ENCODE measurements around the gene LETM1.
"Not testable (repeated sequence)": the region's sequence is repeated elsewhere in the genome, so short reads cannot be mapped to it uniquely, and the experiment has no call there.

The LETM1 gene

DNA sequence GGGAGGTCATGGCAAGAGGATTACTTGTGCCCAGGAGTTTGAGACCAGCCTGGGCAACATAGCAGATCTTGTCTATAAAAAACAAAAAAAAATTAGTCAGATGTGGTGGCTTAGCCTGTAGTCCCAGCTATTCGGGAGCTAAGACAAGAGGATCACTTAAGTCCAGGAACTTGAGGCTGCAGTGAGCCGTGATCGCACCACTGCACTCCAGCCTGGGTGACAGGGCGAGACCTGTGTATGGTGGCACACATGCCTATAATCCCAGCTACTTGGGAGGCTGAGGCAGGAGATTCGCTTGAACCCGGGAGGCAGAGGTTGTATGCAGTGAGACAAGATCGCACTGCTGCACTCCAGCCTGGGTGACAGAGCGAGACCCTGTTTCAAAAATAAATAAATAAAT is 20.1 kb downstream of the LETM1 start:
- H3K9me3 Mint-ChIP-seq; H3K27ac Mint-ChIP-seq; ATAC-seq (replicated peaks); H3K4me3 Mint-ChIP-seq; H3K27me3 Mint-ChIP-seq; DNase-seq: not testable (repeated sequence)
- H3K4me1 Mint-ChIP-seq: peaks cover 26 to 35% of the 10 kb centered on the region in 2 donors
- peaks cover 46 to 51% of the 10 kb centered on the region in 2 donors for H3K36me3 Mint-ChIP-seq

DNA sequence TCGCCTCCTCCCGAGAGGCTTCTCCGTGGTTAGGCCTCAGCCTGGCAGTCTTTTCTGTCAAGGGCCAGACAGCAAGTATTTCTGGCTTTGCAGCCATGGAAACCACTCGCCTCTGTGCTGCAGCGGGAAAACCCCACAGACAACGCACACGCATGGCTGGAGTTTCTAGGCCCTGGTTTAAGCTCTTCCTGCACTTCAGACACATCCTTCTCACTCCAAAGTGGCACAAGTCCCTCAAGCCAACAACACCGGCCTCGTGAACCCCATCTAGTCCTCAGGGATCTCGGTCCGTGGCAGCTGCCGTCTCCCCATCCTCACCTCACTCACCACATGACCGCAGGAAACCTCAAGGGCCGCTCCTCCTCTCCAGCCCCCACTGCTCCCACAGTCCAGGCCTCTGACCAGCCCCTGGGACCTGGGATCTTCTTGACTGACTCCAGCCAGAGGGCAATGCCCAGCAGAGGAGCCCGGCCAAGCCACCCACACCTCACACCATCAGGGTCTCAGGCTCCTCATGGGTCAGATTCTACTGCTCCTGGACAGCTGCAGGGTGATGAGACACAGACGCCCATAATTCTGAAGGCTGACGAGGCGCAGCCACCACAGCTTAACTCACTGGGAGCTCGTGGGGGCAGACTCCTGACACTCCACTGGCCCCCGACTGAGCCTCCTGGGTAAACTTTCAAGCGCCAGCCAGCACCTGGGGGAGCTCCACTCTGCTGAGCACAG is 21.7 kb downstream of the LETM1 start:
- Mint-ChIP-seq H3K4me3 (peak overlapping the region; percentile 59 to 62), H3K9me3 (peaks cover 0 to 2% of the 10 kb centered on the region in 2 donors), H3K27me3 (no peaks in the 10 kb centered on the region), H3K4me1 (peaks cover 29 to 50% of the 10 kb centered on the region in 2 donors), H3K27ac (peak overlapping the region; percentile 91), H3K36me3 (peaks cover 56 to 65% of the 10 kb centered on the region in 2 donors)
- peak; percentile 92 to 96 for ATAC-seq (replicated peaks)
- DNase-seq: peak; percentile 59

DNA sequence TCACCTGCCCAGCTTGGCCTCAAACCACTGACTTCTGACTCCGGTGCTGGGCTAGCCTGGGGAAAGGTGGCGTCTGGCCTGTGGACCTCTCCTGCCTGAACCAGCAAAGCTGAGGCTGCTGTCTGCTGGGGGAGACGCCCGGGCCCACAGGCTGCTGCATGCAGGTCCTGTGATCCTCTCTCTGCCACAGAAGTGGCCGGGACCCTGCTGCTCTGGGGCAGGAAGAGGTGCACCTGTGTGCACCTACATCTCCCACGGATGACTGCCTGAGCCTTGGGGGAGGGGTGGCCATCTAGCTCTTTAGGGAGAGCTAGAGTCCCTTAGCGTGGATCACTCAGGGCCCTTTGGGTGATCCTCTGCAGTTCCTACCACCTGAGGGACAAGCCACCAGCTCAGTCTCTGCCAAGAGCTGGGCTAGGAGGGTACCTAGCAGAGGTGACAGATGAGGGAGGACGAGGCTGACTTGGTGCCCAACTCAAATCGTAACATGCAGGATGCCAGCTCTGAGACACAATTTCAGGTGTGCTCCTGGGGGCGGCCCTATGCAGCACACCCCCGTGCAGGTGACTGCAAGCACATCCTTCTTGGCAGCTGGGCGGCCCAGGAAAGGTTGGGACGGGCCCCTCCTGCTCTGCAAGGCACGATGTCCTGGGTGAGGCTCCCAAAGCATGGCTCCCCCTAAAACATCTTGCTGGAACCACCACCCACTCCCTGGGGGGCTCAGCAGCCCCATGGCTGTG is 22.5 kb downstream of the LETM1 start:
- Mint-ChIP-seq H3K27ac (peak overlapping the region; percentile 91), H3K27me3 (no peaks in the 10 kb centered on the region), H3K36me3 (peaks cover 51 to 59% of the 10 kb centered on the region in 2 donors), H3K4me1 (peaks cover 29 to 50% of the 10 kb centered on the region in 2 donors), H3K4me3 (peak overlapping the region; percentile 59 to 62), H3K9me3 (peaks cover 0 to 2% of the 10 kb centered on the region in 2 donors)
- DNase-seq: no peak
- ATAC-seq (replicated peaks): peak; percentile 1 to 2

DNA sequence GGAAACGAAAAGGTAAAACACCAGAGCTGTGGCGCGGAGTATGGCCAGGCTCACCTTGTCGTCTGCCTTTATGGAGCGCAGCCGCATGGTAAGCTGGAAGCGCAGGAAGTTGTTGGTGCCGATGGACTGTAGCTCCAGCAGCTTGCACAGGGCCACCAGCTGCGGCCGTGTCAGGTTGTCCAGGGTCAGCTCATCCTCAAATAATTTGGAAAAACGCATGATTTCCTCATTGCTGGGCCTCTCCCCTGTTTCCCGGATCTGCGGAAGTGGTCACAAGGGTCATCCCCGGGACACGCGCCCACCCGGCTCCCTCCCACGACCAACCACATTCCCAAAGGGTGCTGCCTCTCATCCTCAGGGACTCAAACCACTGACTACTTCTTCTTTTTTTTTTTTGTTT is 23.3 kb downstream of the LETM1 start:
- no peak for DNase-seq
- Mint-ChIP-seq H3K27me3 (no peaks in the 10 kb centered on the region), H3K4me3 (no peak overlapping the region), H3K27ac (peak overlapping the region; percentile 75), H3K4me1 (peaks cover 29 to 50% of the 10 kb centered on the region in 2 donors), H3K9me3 (peaks cover 0 to 2% of the 10 kb centered on the region in 2 donors), H3K36me3 (peaks cover 47 to 56% of the 10 kb centered on the region in 2 donors)
- no peak for ATAC-seq (replicated peaks)

DNA sequence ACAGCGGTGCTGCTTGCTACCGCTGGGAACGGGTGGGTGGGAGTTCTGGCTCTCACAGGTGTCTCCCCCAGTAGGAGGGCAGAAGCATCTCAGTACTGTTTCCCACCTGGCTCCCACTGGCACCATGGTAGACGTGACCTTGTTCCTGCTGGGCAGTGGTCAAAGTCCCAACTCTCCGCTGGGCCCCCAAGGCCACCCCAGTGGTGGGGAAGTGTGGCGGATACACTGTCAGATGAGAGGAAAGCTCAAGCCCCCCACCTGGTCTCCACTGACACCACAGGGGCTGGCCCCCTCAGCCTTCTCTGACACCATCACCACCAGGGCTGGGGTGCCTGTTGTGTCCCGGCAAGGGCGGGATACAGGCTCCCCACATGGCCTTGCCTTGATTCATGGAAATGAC is 24.6 kb downstream of the LETM1 start:
- H3K4me3 Mint-ChIP-seq: no peak overlapping the region
- DNase-seq: no peak
- H3K27ac Mint-ChIP-seq: no peak overlapping the region
- peaks cover 51 to 57% of the 10 kb centered on the region in 2 donors for H3K36me3 Mint-ChIP-seq
- no peaks in the 10 kb centered on the region for H3K27me3 Mint-ChIP-seq
- ATAC-seq (replicated peaks): no peak
- peaks cover 0 to 2% of the 10 kb centered on the region in 2 donors for H3K9me3 Mint-ChIP-seq
- H3K4me1 Mint-ChIP-seq: peaks cover 29 to 50% of the 10 kb centered on the region in 2 donors

DNA sequence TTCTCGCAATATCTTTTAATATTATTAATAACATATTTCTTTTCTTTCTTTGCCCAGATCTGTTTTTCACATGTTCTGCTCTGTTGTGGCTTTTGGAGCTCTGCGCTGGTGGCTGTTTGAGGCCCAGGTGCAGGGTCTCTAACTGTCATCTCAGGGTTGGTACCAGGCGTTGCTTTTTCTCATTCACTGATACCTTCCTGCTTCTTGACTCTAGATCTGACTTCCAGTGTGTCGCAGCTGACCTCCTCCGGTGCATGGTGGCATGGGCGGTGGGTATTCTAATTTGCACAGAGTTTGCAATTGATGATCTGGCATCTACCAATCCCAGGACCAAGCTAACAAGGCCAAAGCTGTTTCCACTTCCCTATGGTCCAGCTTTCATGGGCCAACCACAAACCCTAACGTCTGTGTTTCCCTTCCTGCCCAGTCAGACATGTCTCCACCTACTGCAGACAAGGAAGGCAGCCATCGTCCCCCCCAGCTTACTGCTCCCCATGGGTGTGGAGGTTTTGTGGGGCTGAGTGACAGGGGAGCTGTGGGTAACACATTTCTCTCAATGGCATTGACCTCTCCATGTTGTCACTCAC is 25.2 kb downstream of the LETM1 start:
- DNase-seq (no peak), ATAC-seq (replicated peaks) (peak; percentile 33 to 58)
- no peak overlapping the region for H3K4me3 Mint-ChIP-seq
- peaks cover 0 to 2% of the 10 kb centered on the region in 2 donors for H3K9me3 Mint-ChIP-seq
- peaks cover 56 to 61% of the 10 kb centered on the region in 2 donors for H3K36me3 Mint-ChIP-seq
- H3K4me1 Mint-ChIP-seq: peaks cover 29 to 50% of the 10 kb centered on the region in 2 donors
- H3K27ac Mint-ChIP-seq: peak overlapping the region; percentile 68
- no peaks in the 10 kb centered on the region for H3K27me3 Mint-ChIP-seq

DNA sequence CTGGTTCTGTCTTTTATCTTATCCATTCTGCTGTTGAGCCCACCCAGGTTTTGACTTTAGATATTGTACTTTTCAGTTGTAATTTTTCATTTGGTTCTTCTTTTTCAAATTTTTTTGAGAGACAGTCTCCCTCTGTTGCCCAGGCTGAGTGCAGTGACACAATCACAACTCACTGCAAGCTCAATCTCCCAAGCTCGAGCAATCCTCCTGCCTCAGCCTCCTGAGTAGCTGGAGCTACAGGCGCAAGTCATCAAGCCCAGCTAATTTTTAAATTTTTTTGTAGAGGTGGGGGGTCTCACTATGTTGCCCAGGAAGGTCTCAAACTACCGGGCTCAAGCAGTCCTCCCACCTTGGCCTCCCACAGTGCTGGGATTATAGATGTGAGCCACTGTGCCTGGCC is 25.7 kb downstream of the LETM1 start:
- DNase-seq (no peak), ATAC-seq (replicated peaks) (no peak)
- Mint-ChIP-seq H3K9me3 (peaks cover 0 to 2% of the 10 kb centered on the region in 2 donors), H3K4me1 (peaks cover 29 to 49% of the 10 kb centered on the region in 2 donors), H3K36me3 (peaks cover 60 to 65% of the 10 kb centered on the region in 2 donors), H3K27me3 (no peaks in the 10 kb centered on the region), H3K27ac (no peak overlapping the region), H3K4me3 (no peak overlapping the region)

DNA sequence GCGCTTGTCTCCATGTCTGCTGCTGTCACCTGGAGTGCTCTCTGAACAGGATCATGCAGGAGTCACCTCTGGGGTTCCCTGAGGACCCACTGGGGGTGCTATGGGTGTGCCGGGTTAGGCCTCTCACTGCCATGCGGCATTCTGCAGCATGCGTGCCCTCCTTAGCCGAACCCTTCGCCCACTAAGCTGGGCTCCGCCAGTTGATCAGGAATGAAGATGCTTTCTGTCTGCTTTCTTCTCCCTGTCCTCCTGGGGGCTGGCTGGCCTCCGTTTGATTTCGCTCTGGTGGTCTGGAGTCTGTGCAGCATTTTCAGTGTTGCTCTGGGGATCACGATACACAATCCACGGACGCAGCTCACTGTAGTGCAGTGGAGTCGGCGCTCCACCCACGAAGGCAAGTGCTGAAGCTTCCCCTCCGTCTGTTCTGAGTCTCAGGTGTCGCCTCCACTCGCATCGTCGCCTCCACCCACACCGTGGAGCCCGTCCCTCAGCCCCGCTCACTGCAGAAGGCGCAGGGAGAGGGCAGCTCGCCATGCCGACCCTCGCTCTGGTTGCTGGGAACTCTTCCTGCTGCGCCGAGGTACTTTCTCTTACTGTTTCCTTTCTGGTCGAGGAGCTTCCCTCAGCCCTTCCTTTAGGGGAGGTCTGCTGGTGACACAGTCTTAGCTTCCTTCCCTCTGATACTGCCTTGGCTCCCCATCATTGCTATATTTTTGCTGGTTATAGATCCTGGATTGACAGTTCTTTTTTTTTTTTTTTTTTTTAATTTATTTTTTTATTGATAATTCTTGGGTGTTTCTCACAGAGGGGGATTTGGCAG is 29.2 kb downstream of the LETM1 start:
- H3K4me3 Mint-ChIP-seq: no peak overlapping the region
- H3K9me3 Mint-ChIP-seq: peaks cover 0 to 2% of the 10 kb centered on the region in 2 donors
- H3K36me3 Mint-ChIP-seq: peaks cover 68 to 74% of the 10 kb centered on the region in 2 donors
- H3K27ac Mint-ChIP-seq: no peak overlapping the region
- DNase-seq (no peak), ATAC-seq (replicated peaks) (no peak)
- no peaks in the 10 kb centered on the region for H3K27me3 Mint-ChIP-seq
- H3K4me1 Mint-ChIP-seq: peaks cover 10 to 24% of the 10 kb centered on the region in 2 donors

DNA sequence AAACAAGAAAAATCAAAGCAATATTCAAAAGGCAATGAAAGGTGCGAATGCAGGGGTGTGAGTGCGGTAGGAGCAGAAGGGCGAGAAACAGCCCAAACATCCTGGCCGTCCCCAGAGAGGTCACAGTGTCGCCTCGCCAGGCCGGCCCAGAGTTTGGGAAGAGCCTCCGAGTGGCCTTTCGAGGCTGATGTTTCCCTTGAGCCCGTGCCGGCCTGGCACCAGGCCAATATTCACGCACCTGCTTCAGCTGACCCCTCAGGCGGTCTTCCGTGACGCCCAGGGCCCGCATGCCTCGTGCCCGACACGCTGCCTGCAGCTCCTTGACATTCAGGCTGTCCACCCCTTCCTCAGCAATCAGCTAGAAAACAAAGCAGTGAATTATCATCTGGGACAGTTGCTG is 30.6 kb downstream of the LETM1 start:
- peaks cover 0 to 11% of the 10 kb centered on the region in 2 donors for H3K4me1 Mint-ChIP-seq
- peaks cover 61 to 63% of the 10 kb centered on the region in 2 donors for H3K36me3 Mint-ChIP-seq
- no peaks in the 10 kb centered on the region for H3K27me3 Mint-ChIP-seq
- peaks cover 0 to 2% of the 10 kb centered on the region in 2 donors for H3K9me3 Mint-ChIP-seq
- H3K4me3 Mint-ChIP-seq: no peak overlapping the region
- H3K27ac Mint-ChIP-seq: no peak overlapping the region
- no peak for DNase-seq
- ATAC-seq (replicated peaks): no peak

DNA sequence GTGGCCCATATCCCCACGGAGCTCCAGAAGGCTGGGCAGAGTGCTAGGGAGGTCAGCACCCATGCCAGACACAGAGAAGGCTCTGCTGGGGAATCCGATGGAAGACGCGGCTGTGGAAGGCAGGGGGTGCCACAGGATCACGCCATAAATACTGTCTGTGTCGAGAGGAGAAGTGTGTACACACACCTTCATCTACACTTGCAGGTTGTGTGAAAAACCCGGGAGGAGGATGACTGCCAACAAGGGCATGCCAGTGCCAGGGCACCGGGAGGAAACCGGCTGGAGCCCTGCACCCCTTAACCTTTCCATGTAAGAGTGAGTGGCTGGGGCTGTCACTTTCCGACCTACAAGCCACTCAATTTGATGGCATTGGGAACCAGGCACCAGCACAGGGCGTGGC is 31.2 kb downstream of the LETM1 start:
- Mint-ChIP-seq H3K9me3 (peaks cover 0 to 2% of the 10 kb centered on the region in 2 donors), H3K4me3 (no peak overlapping the region), H3K36me3 (peaks cover 61 to 63% of the 10 kb centered on the region in 2 donors), H3K27ac (no peak overlapping the region), H3K4me1 (peaks cover 0 to 5% of the 10 kb centered on the region in 2 donors), H3K27me3 (no peaks in the 10 kb centered on the region)
- ATAC-seq (replicated peaks) (no peak), DNase-seq (no peak)

DNA sequence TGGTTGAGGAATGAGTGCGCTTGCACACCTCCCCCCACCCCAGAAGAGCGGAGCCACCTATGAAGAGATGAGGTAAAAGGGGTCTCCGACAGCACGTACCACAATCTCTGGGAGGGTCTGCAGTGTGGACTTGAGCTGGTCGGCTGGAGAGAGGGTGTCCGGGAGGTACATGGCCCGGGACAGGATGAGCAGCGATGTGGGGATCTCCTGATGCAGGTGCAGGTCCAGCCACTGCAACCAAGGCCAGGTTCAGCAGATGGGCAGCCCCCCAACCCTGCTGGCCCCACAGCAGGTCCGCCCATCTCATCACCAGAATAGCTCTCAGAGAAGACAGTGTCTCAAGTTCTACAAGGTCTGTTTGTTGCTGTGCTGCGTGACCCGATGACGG is 32.4 kb downstream of the LETM1 start:
- no peak for DNase-seq
- ATAC-seq (replicated peaks): no peak
- Mint-ChIP-seq H3K36me3 (peaks cover 63 to 65% of the 10 kb centered on the region in 2 donors), H3K4me3 (no peak overlapping the region), H3K9me3 (no peaks in the 10 kb centered on the region), H3K27me3 (no peaks in the 10 kb centered on the region), H3K4me1 (no peaks in the 10 kb centered on the region), H3K27ac (no peak overlapping the region)

DNA sequence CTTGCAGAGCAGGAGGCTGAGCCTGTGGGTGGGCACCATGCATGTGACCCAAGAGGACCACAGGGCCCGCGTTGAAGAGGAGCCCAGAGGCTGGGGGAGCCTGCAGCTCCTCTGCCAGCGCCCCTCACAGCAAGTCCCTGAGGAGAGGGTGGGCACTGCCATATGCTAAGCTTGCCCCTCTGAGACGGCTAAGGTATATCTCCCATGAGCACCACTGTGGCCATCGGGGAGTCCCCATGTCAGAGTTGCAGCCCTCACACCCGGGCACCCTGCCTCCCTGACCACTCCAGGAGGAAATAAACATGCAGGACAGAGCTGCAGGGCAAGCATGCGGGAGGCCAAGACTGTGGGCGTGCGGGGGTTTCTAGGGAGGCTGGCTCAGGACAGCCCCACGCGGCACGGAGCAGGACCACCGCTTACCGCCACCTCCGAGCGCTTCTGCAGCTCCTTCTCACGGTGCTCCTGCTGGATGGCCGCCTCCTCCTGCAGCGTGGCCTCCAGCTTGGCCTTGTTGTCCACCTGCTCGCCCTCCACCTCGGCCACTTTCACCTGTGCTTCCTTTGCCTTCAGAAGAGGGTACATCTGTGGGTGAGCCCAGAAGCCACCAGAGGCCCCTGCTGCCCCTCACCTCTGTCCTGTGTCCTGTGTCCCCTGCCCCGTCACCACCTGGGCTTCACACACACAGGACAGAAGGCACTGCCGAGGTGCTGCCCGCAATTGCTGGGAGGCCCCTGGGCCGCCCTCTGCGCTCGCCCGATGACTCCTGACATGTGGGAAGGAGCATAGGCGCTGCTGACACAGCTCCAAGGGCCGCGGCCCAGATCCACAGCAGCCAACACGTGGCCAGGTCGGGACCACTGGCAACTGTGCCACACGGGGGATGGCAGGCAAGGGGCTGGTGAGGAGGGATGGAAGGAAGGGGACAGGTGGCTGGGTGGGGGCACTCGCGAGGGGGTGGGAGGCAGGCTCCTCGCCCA is 33.1 kb downstream of the LETM1 start:
- Mint-ChIP-seq H3K4me3 (no peak overlapping the region), H3K27me3 (no peaks in the 10 kb centered on the region), H3K36me3 (peaks cover 69 to 72% of the 10 kb centered on the region in 2 donors), H3K4me1 (no peaks in the 10 kb centered on the region), H3K27ac (no peak overlapping the region), H3K9me3 (no peaks in the 10 kb centered on the region)
- ATAC-seq (replicated peaks): no peak
- DNase-seq: no peak
